ENCODE measurements around the gene MYO15A.

The MYO15A gene

DNA sequence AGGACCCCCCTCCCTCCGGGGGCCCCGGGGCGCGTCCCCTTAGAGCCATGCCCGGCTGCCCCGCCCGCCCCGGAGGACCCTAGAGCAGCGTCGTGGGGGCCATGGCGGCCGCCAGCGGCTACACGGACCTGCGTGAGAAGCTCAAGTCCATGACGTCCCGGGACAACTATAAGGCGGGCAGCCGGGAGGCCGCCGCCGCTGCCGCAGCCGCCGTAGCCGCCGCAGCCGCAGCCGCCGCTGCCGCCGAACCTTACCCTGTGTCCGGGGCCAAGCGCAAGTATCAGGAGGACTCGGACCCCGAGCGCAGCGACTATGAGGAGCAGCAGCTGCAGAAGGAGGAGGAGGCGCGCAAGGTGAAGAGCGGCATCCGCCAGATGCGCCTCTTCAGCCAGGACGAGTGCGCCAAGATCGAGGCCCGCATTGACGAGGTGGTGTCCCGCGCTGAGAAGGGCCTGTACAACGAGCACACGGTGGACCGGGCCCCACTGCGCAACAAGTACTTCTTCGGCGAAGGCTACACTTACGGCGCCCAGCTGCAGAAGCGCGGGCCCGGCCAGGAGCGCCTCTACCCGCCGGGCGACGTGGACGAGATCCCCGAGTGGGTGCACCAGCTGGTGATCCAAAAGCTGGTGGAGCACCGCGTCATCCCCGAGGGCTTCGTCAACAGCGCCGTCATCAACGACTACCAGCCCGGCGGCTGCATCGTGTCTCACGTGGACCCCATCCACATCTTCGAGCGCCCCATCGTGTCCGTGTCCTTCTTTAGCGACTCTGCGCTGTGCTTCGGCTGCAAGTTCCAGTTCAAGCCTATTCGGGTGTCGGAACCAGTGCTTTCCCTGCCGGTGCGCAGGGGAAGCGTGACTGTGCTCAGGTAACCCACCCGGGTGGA lies 75.8 kb downstream of the MYO15A start:
- TF ChIP-seq, protein P1, sequence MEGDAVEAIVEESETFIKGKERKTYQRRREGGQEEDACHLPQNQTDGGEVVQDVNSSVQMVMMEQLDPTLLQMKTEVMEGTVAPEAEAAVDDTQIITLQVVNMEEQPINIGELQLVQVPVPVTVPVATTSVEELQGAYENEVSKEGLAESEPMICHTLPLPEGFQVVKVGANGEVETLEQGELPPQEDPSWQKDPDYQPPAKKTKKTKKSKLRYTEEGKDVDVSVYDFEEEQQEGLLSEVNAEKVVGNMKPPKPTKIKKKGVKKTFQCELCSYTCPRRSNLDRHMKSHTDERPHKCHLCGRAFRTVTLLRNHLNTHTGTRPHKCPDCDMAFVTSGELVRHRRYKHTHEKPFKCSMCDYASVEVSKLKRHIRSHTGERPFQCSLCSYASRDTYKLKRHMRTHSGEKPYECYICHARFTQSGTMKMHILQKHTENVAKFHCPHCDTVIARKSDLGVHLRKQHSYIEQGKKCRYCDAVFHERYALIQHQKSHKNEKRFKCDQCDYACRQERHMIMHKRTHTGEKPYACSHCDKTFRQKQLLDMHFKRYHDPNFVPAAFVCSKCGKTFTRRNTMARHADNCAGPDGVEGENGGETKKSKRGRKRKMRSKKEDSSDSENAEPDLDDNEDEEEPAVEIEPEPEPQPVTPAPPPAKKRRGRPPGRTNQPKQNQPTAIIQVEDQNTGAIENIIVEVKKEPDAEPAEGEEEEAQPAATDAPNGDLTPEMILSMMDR (IDR thresholded peaks at IDR 0.05; ENCODE audit: control insufficient read depth, insufficient read depth, low read depth, low read length, missing control alignments), result no peak
- DNase-seq (ENCODE audit: low read depth), result no peak
- peak overlapping the region; percentile 62 for H3K4me3 ChIP-seq (ENCODE audit: control insufficient read depth, low read depth, low read length)

DNA sequence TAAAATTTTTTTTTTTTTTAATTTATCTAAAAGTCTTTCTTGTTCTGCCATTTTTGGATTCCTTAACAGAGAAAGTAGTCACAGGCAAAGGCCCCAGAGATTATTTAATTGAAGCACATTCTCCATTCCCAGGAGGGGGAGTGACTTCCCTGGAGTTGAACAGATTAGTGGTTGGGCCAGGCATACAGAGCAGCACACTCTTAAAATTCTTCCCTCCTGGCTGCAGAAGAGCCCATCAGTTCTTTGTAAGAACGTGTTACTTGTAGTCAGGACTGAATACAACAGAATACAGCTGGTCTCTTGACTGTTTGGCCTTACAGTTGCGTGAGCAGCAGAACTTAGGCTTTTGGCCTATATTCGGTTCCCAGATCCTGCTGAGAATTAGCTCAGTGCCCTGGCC lies 76.8 kb downstream of the MYO15A start:
- DNase-seq (ENCODE audit: low read depth), result no peak
- peak overlapping the region; percentile 62 for H3K4me3 ChIP-seq (ENCODE audit: control insufficient read depth, low read depth, low read length)
- TF ChIP-seq, protein P1 (IDR thresholded peaks at IDR 0.05; ENCODE audit: control insufficient read depth, insufficient read depth, low read depth, low read length, missing control alignments), result no peak

DNA sequence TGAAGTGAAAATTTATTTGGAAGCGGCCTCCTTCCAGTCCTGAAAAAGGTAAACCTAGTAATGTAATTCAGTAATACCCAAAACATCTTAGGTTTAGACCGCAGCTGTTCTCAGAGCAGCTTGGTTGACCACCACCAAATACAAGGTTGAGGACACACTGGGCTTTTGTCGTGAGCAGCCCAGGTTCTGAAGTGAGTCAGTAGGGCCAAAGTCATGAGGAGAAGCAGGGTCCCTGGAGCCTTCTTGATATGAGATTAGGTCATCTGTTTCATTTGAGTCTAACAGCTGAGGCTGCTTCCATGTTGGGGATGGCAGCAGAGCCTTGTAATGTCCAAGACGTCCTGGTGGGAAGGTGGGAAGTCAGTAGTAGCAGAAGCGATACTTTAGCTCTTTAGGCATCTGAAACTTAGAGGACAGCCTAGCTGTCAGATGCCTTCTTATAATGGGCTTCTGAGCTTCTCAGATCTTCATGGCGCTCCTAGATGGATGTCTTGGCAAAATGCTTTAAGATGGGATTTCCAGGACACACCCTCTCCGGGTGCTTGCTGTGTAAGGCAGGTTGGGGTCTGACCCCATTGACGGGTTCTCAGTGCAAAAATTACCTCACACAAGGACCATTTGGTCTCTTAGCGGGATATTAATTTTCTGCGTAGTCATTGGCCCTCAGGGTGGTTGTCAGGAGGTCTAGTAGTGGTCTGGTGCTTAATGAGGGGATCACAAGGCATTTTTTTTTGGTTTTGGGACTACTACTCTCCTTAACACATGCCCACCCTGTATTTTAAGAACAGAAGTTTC lies 77.5 kb downstream of the MYO15A start:
- no peak for DNase-seq (ENCODE audit: low read depth)
- peak overlapping the region; percentile 62 for H3K4me3 ChIP-seq (ENCODE audit: control insufficient read depth, low read depth, low read length)
- TF ChIP-seq, protein P1 (IDR thresholded peaks at IDR 0.05; ENCODE audit: control insufficient read depth, insufficient read depth, low read depth, low read length, missing control alignments), result no peak

DNA sequence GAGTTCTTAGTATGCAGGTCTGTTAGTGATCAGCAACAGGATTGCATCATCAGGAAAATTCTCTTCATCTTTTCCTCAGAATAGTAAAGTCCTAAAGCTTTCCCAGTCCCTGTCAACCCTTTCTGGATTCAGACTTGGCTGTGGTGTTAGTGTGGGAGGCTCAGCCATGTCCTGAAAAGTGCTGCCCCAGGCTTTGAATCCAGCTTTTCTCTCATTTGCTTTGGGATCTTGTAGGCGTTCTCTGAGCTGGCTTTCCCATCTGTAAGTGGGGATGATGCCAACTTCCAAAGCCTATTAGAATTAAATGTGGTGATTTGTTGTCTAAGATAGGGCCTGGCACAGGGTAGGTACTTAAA lies 78.0 kb downstream of the MYO15A start:
- peak overlapping the region; percentile 62 for H3K4me3 ChIP-seq (ENCODE audit: control insufficient read depth, low read depth, low read length)
- TF ChIP-seq, protein P1 (IDR thresholded peaks at IDR 0.05; ENCODE audit: control insufficient read depth, insufficient read depth, low read depth, low read length, missing control alignments), result no peak
- DNase-seq (ENCODE audit: low read depth), result no peak

DNA sequence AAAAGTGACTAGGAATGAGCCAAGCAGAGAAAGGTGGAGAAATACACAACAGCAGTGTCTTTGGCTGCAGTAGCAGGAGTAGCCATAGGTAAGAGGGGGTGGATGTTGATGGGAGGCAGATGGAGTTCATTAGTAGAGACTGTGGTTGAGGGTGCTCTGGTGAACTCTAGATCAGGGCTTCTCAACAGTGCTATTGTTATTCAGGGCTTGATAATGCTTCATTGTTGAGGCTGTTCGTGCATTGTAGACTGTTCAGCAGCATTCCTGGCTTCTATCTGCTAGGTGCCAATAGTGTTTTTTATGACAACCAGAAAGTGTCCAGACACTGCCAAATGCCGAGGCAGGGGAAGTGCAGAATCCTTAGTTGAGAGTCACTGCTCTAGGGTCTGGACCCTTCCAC lies 78.7 kb downstream of the MYO15A start:
- H3K4me3 ChIP-seq (ENCODE audit: control insufficient read depth, low read depth, low read length), result peak overlapping the region; percentile 62
- DNase-seq (ENCODE audit: low read depth), result no peak
- TF ChIP-seq, protein P1 (IDR thresholded peaks at IDR 0.05; ENCODE audit: control insufficient read depth, insufficient read depth, low read depth, low read length, missing control alignments), result no peak

DNA sequence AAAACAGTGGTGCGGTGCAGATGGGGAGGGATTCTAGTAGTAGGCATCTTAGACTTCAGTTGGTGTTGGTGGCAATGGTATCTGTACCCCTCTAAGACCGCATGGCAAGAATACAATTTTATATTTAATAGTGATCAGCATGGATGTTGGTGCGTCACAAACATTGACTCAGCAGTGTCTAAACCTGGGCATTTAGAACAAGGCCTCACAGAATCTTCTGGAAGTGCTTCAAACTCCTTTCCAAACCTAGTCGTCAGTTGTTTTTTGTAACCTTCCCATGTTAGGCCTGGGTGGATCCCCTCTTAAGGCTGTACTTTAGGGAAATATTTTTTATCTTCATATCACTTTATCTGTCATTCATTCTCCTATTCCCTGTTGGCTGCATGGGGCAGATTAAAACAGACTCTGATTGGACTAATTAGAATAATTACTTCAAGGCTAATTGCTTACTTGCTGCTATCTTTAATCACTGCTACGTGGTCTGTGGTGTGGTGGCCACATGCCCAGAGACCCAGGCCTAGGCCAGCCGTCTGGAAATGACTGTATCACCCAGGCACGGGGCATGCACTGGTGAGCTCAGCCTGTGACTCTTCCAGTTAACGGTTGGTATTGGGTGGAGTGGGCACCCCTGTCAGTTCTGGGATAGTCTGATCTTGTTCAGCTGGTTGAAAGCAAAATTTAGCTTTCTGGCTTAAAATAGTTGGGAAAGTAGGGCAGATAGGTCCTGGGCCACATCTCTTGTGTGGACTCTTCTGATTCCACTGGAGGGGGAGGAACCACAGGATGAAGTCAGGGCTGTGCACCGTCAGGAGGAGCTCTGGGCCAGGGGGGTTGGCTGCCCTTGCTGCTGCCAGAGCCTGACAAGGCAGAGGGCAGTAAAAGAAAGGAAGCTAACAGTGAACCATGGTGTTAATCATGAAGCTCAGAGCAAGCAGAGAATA lies 79.5 kb downstream of the MYO15A start:
- peak overlapping the region; percentile 62 for H3K4me3 ChIP-seq (ENCODE audit: control insufficient read depth, low read depth, low read length)
- TF ChIP-seq, protein P1 (IDR thresholded peaks at IDR 0.05; ENCODE audit: control insufficient read depth, insufficient read depth, low read depth, low read length, missing control alignments), result no peak
- no peak for DNase-seq (ENCODE audit: low read depth)
